Fibroblast of skin of left biceps (primary cell): ENCODE data around the gene PRR20D.
"Not testable (repeated sequence)": the region's sequence is repeated elsewhere in the genome, so short reads cannot be mapped to it uniquely, and the experiment has no call there.

Experiments used
- DNase-seq, 2 experiments: peaks; one replicate each; pipeline ENCODE4 v3.0.0-alpha.2; 2013; ENCODE audit warnings: low read depth in 2 of 2

The PRR20D gene

DNA sequence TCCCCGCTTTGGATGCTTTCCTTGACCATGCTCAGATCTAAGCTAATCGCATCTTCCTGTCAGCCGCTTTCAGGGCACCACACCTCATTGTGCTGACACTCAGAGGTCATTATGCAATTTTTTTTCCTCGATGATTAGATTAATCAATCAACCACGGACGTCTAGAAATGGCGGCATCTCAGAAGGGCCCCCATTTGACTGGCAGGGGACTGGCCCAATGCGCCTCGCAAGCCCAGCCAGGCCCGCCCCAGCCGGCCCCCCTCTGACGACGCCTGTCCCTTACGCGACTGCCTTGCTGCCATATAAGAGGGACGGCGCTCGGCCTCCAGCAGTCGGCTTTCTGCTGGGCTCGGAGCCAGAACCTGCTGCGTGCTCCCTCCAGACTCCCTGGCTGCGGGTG, at the start of gene PRR20D:
Gene PRR20D (plus strand): TSS at position 301 of the 400 bp plus-strand sequence. CDS start 387 bp downstream, outside the sequence.
- not testable (repeated sequence) for DNase-seq

DNA sequence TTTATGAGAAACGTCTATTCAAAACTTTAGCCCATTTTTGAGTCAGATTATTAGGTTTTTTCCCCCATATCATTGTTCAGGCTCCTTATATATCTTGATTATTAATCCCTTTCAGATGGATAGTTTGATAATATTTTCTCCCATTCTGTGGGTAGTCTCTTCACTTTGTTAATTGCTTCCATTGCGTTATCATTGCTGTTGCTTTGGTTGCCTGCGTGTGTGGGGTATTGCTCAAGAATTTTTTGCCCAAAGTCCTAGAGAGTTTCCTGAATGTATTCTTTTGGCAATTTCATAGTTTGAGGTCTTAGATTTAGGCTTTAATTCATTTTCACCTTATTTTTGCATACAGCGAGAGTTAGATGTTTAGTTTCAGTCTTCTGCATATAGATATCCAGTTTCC, 45.5 kb upstream of the PRR20D start:
- no peak for DNase-seq

DNA sequence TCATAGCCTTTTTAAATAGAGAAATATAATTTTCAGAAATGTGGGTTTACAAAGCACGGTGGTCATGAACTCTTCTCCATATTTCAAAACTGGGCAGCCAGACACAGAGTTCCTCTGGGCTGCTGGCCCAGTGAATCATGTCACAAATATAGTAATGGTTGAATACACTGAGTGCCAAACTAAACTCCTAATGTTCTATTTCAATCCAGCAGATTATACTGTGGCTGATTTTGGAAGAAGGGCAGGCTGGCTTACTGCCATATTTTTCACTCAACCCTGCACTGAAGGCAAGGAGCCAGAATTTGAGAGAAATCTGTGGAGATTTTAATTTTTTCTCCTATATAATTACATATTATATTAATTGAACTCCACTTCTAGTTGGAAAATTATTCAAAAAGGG, 36.8 kb upstream of the PRR20D start:
- DNase-seq = no peak

DNA sequence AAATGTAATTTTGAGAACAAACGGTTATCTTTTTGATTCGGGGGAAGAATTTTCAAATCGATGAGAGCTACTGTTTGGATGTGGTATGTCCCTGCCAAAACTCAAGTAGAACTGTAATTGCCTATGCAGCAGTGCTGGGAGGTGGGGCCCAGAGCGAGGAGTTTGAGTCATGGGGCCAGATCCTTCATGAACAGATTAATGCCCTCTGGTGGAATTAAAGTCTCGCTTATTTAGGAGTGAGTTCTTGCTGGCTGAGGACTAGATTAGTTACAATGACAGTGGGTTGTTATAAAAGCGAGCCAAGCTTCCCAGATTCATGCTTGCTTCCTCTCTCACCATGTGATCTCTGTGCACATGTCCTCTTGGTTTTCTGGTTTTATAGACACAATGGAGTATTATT, 31.5 kb upstream of the PRR20D start:
- DNase-seq = no peak

DNA sequence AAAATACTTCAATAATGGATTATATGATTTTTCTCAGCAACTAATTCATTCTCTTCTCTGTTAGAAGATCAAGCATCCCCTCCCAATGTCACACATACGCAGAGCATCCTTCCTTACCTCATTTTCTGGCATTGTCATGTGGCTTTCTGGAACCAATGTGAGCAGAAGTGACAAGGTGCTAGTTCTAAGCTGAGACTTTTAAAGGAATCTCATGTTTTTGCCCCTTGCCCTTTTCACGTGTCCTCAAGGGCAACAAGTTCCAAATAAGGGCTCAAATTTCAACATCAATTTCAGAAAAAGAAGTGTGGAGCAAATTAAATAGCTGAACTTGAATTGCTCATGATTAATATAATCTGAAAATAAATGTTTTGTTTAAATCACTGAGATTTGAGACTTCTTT, 24.3 kb upstream of the PRR20D start:
- no peak for DNase-seq

DNA sequence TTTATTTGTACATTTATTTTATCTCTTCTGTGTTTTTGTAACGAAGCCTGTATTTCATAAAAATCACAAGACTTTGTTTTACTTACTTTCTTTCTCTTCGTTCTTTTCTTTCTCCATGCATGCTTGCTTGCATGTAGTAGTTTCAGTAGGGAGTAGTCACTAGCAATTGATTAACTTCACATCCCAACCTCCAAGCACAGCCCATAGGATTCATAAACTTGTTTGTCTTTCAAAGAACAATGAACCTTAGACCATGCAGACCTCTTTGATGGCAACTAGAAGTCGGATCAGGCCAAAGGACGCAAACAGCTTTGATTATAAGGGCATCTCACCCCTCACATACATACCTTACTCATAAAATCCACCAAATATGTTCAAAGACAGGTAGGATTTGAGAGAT, 22.8 kb upstream of the PRR20D start:
- no peak for DNase-seq

DNA sequence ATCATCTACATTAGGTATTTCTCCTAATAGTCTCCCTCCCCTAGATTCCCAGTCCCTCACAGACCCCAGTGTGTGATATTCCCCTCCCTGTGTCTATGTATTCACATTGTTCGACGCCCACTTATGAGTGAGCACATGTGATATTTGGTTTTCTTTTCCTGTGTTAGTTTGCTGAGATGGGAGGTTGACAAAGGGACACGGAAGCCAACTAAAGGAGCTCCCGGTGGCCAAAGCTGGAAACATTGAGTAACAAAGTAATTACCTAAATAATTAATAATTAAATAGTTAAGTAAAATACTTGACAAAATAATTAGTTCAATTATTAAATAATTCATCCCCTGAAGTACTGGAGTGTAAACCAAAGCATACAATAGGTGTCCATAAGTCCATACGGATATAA, 21.4 kb upstream of the PRR20D start:
- DNase-seq = no peak

DNA sequence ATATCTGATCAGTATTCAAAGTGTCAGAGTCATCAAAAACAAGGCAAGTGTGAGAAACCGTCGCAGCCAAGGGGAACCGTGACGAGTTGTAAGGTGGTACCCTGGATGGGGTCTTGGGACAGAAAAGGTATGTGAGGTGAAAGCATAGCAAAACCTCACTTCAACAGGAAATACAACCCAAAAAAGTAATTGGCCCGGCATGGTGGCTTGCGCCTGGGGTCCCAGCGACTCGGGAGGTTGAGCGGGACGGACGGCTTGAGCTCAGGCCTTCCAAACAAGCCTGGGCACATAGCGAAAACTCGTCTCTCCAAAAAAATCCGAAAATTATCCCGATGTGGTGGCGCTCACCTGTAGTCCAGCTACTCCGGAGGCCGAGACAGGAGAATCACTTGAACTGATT, 20.7 kb upstream of the PRR20D start:
- not testable (repeated sequence) for DNase-seq

DNA sequence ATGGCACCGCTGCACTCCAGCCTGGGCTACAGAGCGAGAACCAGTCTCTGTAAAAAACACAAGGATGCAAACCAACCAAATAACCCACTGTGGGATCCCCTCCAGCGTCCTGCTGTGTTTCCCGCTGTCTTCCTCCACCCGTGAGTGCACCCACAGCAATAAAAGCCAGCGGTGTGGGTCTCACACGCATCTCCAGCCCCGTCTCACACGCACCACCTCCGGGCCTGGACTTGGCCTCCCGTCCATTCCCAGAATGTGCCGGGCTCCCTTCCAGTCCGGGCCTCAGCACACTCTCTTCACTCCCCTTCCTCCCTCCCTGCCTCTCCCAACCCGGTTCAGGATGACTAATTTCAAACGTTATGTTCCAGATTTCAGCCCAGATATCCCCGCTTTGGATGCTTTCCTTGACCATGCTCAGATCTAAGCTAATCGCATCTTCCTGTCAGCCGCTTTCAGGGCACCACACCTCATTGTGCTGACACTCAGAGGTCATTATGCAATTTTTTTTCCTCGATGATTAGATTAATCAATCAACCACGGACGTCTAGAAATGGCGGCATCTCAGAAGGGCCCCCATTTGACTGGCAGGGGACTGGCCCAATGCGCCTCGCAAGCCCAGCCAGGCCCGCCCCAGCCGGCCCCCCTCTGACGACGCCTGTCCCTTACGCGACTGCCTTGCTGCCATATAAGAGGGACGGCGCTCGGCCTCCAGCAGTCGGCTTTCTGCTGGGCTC, 20.0 kb upstream of the PRR20D start, which contains the start of gene PRR20A:
Gene PRR20A (plus strand): TSS at position 684 of the 734 bp plus-strand sequence. CDS start 387 bp downstream, outside the sequence.
- DNase-seq = not testable (repeated sequence)

DNA sequence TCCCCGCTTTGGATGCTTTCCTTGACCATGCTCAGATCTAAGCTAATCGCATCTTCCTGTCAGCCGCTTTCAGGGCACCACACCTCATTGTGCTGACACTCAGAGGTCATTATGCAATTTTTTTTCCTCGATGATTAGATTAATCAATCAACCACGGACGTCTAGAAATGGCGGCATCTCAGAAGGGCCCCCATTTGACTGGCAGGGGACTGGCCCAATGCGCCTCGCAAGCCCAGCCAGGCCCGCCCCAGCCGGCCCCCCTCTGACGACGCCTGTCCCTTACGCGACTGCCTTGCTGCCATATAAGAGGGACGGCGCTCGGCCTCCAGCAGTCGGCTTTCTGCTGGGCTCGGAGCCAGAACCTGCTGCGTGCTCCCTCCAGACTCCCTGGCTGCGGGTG, 13.2 kb upstream of the PRR20D start, which contains the start of gene PRR20B:
Gene PRR20B (plus strand): TSS at position 301 of the 400 bp plus-strand sequence. CDS start 387 bp downstream, outside the sequence.
- DNase-seq = not testable (repeated sequence)

DNA sequence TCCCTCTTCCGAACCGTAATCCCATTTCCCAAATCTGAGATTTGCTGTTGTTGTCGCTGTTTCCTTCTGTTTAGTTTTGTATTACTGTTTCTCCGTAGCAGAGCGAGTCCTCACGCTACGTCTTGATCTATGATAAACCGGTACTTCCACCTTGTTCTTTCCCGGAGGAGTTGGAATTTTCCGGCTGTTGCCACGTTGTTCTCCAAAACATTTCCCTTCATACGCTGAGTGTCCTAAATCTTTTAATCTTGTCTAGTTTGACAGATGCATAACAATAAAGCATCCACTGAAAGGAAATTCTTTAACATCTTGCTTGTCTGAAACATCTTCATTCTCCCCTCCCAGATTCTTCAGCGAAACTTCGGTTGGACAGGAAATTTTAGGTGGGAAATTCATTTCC, 12.3 kb upstream of the PRR20D start:
- DNase-seq = not testable (repeated sequence)

DNA sequence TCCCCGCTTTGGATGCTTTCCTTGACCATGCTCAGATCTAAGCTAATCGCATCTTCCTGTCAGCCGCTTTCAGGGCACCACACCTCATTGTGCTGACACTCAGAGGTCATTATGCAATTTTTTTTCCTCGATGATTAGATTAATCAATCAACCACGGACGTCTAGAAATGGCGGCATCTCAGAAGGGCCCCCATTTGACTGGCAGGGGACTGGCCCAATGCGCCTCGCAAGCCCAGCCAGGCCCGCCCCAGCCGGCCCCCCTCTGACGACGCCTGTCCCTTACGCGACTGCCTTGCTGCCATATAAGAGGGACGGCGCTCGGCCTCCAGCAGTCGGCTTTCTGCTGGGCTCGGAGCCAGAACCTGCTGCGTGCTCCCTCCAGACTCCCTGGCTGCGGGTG, 6.7 kb upstream of the PRR20D start, which contains the start of gene PRR20C:
Gene PRR20C (plus strand): TSS at position 301 of the 400 bp plus-strand sequence. CDS start 387 bp downstream, outside the sequence.
- not testable (repeated sequence) for DNase-seq

DNA sequence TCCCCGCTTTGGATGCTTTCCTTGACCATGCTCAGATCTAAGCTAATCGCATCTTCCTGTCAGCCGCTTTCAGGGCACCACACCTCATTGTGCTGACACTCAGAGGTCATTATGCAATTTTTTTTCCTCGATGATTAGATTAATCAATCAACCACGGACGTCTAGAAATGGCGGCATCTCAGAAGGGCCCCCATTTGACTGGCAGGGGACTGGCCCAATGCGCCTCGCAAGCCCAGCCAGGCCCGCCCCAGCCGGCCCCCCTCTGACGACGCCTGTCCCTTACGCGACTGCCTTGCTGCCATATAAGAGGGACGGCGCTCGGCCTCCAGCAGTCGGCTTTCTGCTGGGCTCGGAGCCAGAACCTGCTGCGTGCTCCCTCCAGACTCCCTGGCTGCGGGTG, 6.5 kb downstream of the PRR20D start, which contains the start of gene PRR20E:
Gene PRR20E (plus strand): TSS at position 301 of the 400 bp plus-strand sequence. CDS start 387 bp downstream, outside the sequence.
- not testable (repeated sequence) for DNase-seq

DNA sequence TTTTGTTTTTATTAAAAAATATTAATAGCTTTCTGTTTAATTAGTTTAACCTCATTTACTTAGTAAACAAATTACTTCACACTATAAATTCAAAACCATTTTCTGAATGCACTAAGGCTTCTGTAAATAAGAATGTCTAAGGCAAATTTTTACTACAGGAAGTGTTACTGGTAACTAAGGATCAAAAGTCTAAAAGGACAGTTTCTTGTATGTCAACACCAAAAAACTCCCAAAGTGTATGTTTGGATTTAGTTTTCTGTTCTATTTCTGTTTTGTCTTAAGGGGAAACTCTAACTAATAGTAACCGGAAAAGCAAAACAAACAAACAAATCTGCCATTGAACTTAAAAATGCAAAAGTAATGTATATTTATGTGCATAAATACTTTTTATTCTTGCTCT, 31.2 kb downstream of the PRR20D start:
- no peak for DNase-seq

DNA sequence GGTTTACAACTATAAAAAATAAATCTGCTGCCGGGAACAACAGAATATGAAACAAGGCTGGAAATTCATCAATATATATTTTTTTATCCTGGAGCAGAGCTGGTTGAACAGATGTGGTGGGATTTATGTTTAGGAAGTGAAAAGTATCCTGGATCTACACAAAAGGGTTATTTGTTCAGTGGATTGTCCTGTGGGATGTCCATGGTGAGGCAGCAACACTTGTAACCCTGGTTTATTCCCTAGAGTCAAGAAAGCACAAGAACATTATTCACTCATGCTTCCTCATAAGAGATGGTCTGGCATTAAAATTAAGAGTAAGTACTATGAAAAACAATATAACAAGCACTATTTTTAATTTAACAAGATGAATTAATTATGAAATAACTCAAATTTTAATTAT, 52.6 kb downstream of the PRR20D start:
- DNase-seq = no peak
